HG03097 (cell line): ENCODE data around the gene ETV1.

Experiments used
- ATAC-seq: cut with Tn5 transposase; IDR thresholded peaks from one replicate; pipeline ENCODE4 v1.9.1; 2021; ENCODE audit not compliant: unreplicated experiment, low FRiP score

The ETV1 gene

GRCh38 chr7:13988065-13988464, 1.4 kb downstream of the ETV1 start:
- ATAC-seq = no peak

DNA sequence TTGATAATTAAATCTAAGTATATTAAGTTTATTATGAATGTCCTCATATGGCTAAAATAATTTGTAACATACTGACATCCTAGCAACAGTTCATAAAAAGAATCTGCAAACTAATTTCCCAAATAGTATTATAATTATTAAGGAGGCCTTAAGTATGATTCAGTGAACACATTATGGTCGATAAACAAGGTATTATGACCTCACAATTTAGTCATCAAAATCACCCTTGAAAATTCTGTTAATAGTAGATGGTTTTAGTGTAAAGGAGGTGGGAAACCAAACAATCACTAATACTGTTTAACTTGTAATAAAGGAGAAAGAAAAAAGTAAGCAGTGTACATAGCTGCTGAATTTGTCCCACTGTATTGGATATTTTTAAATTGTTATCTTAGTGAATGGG, 2.1 kb downstream of the ETV1 start:
- no peak for ATAC-seq

DNA sequence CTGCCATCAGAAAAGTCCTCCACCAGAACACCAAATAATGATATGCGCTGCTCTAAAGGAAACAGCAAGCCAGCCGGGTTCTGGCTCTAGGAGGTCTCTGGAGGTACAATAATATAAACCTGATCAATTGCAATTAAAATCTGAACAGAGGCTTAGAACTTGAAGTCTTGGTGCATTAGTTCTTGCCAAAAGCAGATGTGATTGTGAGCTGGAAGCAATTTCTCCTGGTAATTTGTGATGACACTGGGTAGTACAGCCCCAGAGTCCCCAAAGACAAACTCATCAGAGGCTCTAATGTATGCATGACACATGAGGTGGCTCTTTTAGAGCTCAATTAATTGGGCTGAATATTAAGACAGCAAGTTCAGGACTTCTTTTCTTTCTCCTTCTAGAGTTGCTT, 3.3 kb downstream of the ETV1 start:
- no peak for ATAC-seq

GRCh38 chr7:13984831-13985685, 4.4 kb downstream of the ETV1 start:
- ATAC-seq = no peak

GRCh38 chr7:13984061-13984460, 5.4 kb downstream of the ETV1 start:
- ATAC-seq = no peak

DNA sequence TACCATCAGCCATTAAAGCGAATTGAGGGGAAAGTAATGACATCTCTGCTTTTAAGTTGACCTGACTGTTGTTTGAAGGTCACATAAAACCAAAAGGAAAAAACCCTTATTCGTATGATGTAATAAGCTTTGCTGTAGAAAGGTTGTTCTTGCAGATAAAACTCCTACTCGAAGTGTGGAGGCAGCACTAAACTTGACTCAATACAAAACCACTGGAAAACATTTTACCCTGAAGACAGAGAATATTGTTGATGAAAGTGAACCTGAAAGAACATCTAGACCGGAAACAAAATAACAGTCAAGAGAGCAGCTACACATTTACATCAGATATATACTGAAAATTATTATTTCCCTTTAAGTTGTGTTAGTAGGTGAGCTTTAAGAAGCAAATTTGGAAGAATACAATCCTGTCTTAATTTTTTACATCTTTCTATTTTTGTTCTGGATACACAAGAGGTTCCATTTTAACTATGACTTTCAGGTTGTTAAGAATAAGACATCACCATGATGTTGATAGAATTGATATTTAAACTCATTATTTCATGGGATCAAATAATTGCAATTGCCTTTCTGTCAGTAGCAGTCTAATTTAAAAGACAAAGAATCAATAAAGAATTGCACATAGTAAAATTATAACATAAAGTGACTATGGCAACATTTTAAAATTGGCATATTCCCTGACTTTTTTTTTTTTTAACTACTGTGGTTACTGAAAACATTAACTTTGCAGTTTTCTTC, 6.4 kb downstream of the ETV1 start:
- ATAC-seq = no peak

GRCh38 chr7:13981070-13981469, 8.4 kb downstream of the ETV1 start:
- no peak for ATAC-seq

GRCh38 chr7:13980474-13980873, 9.0 kb downstream of the ETV1 start:
- no peak for ATAC-seq

- no peak for ATAC-seq
Observed at GRCh38 chr7:13979671-13980435, 9.6 kb downstream of the ETV1 start.

- no peak for ATAC-seq
Observed at GRCh38 chr7:13976594-13976993, 12.9 kb downstream of the ETV1 start.

- ATAC-seq = no peak
Observed at GRCh38 chr7:13965077-13965476, 24.4 kb downstream of the ETV1 start.

GRCh38 chr7:13963925-13964324, 25.5 kb downstream of the ETV1 start:
- ATAC-seq = no peak

GRCh38 chr7:13955494-13955893, 34.0 kb downstream of the ETV1 start:
- ATAC-seq = no peak

DNA sequence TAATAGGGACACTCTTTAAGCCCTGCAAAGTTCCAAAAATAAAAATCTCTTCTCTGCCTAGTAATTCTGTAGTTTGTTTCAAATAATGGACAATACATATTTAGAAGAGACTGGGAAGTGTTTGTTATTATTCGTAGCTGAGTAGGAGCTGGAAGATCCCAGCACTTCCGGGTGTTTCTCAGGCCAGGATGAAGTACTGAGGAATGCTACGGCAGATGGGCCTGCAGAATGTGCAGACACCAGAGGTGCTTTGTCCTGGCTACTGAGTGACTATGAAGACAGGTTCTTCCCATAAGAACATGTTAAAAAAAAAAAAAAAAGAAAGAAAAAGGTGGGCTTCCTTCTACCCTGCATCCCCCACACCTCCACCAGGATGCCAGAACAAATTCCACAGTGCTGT, 36.1 kb downstream of the ETV1 start:
- no peak for ATAC-seq

- no peak for ATAC-seq
Observed at GRCh38 chr7:13952921-13953320, 36.5 kb downstream of the ETV1 start.

- no peak for ATAC-seq
Observed at GRCh38 chr7:13949939-13950338, 39.5 kb downstream of the ETV1 start.

GRCh38 chr7:13949445-13949844, 40.0 kb downstream of the ETV1 start:
- no peak for ATAC-seq

DNA sequence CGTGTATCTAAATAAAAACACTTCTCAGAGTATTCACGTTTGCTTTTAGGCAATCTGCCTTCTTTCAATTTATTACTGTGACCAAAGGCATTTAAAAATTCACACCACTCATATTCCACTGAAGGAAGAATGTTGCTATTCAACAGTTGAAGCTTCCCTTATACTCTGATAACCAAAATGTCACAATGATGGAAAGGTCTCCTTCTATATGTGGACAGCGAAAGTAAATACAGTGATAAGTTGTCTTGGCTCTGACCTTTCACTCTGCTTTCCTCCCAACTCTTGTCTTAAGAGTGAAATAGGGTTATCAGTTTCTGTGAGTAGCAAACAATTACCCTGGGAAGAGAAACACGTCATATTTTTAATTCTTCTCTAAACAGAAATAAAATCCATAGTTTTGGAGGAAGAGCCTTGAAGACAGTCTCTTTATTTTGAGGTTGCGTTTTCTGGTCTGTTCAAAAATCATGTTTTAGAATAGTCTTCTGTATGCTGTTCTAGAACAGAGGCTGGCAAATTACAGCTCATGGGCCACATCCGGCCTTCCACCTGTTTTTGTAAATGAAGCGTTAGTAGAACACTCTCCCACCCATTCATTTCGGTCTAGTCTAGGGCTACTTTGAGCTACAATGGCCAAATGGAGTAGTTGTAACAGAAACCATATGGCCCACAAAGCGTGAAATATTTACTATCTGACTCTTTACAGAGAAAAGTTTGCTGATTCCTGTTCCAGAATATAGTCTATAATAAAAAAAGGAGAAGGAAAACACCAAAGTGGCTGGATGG, 41.3 kb downstream of the ETV1 start:
- no peak for ATAC-seq

DNA sequence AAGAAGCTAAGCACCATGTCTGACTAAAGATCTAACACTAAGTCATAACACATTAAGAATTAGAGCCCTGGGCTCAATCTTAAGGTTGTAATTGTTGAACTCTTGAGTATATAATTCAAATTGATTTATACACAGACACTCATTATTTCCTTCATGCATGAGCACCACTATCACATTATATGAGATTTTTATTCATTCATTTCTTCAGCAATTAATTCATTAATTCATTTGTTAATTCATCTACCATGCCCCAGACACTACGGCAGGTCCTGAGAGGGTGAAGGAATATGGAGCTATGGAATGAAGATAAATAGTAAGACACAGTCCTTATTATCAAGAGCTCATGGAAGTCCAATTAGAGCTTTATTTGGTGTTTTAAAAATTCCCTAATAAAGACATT, 41.9 kb downstream of the ETV1 start:
- ATAC-seq = no peak

GRCh38 chr7:13946181-13946580, 43.3 kb downstream of the ETV1 start:
- ATAC-seq = no peak

GRCh38 chr7:13945670-13946069, 43.8 kb downstream of the ETV1 start:
- ATAC-seq = no peak
